Measurements from ENCODE around the gene RNF144A. TPM values are rescaled to one million over a fixed set of nuclear protein-coding genes. Genes with fewer than 3 reads are reported as not detected.

The RNF144A gene
- total and polyA plus RNA-seq, 2 experiments from 2014 or later, result 0.60 to 3.5 TPM

DNA sequence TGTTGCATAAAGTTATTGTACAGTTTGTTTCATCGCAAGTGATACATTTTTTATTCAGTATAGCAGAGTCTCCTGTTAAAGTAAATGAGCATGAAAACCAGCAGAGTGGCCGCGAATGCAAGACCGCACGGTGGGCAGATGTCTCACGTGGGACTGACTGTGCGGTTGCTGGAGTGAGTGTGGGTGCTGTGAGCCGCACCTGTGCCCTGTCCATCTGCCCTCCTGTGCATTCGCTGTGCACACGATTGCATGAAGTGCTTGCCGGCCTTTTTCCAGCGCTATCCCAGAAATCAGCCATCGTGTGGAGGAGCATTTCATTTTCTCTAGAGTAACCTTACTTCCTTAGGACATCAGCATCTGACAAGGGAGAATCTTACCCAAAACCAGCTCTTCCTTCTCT is 118.7 kb downstream of the RNF144A start:
- Histone ChIP-seq H3K9ac (no peak overlapping the region), H3K9me3 (ENCODE audit: low read depth) (no peaks in the 10 kb centered on the region), H3K27me3 (replicated peaks; ENCODE audit: insufficient read depth) (no peaks in the 10 kb centered on the region), H3K4me3 (no peak overlapping the region), H3K9me2 (ENCODE audit: insufficient read depth) (no peaks in the 10 kb centered on the region), H3K36me3 (ENCODE audit: low read depth) (no peaks in the 10 kb centered on the region), H3K4me1 (ENCODE audit: insufficient read depth) (no peaks in the 10 kb centered on the region), H3K4me2 (ENCODE audit: unreplicated experiment) (no peak overlapping the region), H3K27ac (no peak overlapping the region), H3K79me2 (ENCODE audit: insufficient read depth) (no peaks in the 10 kb centered on the region), H3F3A (ENCODE audit: insufficient read depth) (no peaks in the 10 kb centered on the region), H2AFZ (no peak overlapping the region), H4K20me1 (ENCODE audit: insufficient read depth) (no peaks in the 10 kb centered on the region)
- 88 to 93% methylated on average over 13 of the region's 13 CpGs for WGBS, 2 experiments (ENCODE audit: low coverage in 1 of 2, low lambda C conversion rate in 2 of 2, missing lambda C conversion rate in 2 of 2)
- in situ Hi-C loops (cut with MboI), result no loop called here
- no peak for TF ChIP-seq EZH2phosphoT487 (IDR thresholded peaks at IDR 0.05; ENCODE audit: insufficient read depth, low read depth)
- no peak for TF ChIP-seq EZH2 (IDR thresholded peaks at IDR 0.05; ENCODE audit: insufficient read depth, poor library complexity, severe bottlenecking)
- DNase-seq, result no peak

DNA sequence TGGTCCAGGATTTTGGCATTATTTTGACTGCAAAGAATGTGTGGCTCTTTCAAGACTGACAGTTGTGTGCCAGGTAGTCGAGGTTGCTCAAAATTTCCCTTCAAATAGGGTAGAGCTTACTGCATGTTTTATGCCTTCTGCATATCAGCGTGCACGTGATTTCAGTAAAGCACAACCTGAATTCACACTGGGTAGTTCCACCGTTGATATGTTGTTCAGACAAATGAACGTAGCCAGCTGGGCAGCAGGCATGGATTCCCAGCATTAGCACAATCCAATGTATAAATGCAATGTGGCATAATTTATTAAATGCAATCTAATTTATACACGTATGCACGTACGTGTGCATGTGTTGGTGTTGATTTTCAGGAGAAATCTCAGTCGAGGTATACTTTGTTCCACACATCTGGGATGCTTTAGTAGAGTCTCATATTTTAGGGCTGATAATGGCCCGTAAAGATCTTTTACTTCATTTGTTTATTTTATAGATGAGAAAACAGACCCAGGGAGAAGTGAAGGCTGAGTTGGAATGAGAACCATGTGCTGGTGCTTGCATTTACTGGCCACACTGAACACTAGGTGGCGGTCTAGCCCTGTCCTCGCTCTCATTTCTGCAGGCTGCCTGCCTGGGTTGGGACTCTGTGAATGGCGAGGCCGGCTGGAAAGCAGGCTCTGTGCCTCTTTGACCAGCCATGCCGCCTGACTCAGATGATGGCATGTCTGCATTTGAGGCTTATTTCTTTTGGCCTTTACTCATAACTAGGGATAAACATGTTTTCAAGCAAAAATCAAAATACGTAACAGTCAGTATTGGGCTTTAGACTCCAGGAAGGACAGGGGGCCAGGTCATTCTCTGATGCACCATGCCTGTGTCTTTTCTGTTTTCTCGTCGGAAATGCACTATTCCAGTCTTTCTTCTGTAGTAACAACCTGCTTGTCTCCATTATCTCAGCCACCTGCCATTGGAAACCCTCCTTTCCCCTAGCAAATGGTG is 120.4 kb downstream of the RNF144A start:
- Histone ChIP-seq H4K20me1 (ENCODE audit: insufficient read depth) (no peaks in the 10 kb centered on the region), H3K9me3 (ENCODE audit: low read depth) (no peaks in the 10 kb centered on the region), H3K4me1 (ENCODE audit: insufficient read depth) (no peaks in the 10 kb centered on the region), H3K4me3 (no peak overlapping the region), H3K4me2 (ENCODE audit: unreplicated experiment) (no peak overlapping the region), H3K79me2 (ENCODE audit: insufficient read depth) (no peaks in the 10 kb centered on the region), H3F3A (ENCODE audit: insufficient read depth) (no peaks in the 10 kb centered on the region), H3K36me3 (ENCODE audit: low read depth) (no peaks in the 10 kb centered on the region), H3K9me2 (ENCODE audit: insufficient read depth) (no peaks in the 10 kb centered on the region), H3K27ac (no peak overlapping the region), H2AFZ (no peak overlapping the region), H3K9ac (no peak overlapping the region), H3K27me3 (replicated peaks; ENCODE audit: insufficient read depth) (no peaks in the 10 kb centered on the region)
- in situ Hi-C loops (cut with MboI), result no loop called here
- WGBS, 2 experiments (ENCODE audit: low coverage in 1 of 2, low lambda C conversion rate in 2 of 2, missing lambda C conversion rate in 2 of 2), result 48 to 50% methylated on average over 18 of the region's 18 CpGs
- DNase-seq, result peak; percentile 85
- no peak for TF ChIP-seq EZH2 (IDR thresholded peaks at IDR 0.05; ENCODE audit: insufficient read depth, poor library complexity, severe bottlenecking)
- TF ChIP-seq EZH2phosphoT487 (IDR thresholded peaks at IDR 0.05; ENCODE audit: insufficient read depth, low read depth), result no peak

DNA sequence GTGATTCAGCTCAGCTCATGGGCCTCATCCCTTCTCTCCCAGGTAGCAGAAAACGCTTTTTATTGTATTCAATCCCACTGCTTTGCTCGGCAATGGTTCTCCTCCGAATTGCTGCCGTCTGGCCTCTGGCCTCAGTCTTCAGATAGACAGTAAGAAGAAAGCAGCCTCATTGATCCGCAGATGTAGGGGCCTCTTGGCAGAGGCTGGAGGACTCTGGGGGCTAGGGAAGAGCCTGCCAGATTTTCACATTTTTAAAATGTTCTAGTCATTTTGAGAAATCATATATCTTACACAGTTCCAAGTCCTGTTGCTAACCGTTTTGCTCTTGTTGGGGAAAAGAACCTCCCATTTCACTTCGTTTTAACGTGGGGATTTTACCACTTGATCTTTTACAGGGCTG is 123.3 kb downstream of the RNF144A start:
- no peaks in the 10 kb centered on the region for H4K20me1 ChIP-seq (ENCODE audit: insufficient read depth)
- TF ChIP-seq EZH2 (IDR thresholded peaks at IDR 0.05; ENCODE audit: insufficient read depth, poor library complexity, severe bottlenecking), result no peak
- no peak for TF ChIP-seq EZH2phosphoT487 (IDR thresholded peaks at IDR 0.05; ENCODE audit: insufficient read depth, low read depth)
- H3K4me3 ChIP-seq, result no peak overlapping the region
- no peak overlapping the region for H3K9ac ChIP-seq
- no peaks in the 10 kb centered on the region for H3K4me1 ChIP-seq (ENCODE audit: insufficient read depth)
- H3K79me2 ChIP-seq (ENCODE audit: insufficient read depth), result no peaks in the 10 kb centered on the region
- no peak for DNase-seq
- no peaks in the 10 kb centered on the region for H3K36me3 ChIP-seq (ENCODE audit: low read depth)
- H2AFZ ChIP-seq, result no peak overlapping the region
- no peaks in the 10 kb centered on the region for H3K27me3 ChIP-seq (replicated peaks; ENCODE audit: insufficient read depth)
- H3K9me2 ChIP-seq (ENCODE audit: insufficient read depth), result no peaks in the 10 kb centered on the region
- no peak overlapping the region for H3K4me2 ChIP-seq (ENCODE audit: unreplicated experiment)
- in situ Hi-C loops (cut with MboI), result no loop called here
- no peaks in the 10 kb centered on the region for H3F3A ChIP-seq (ENCODE audit: insufficient read depth)
- no peaks in the 10 kb centered on the region for H3K9me3 ChIP-seq (ENCODE audit: low read depth)
- WGBS, 2 experiments (ENCODE audit: low coverage in 1 of 2, low lambda C conversion rate in 2 of 2, missing lambda C conversion rate in 2 of 2), result 79 to 82% methylated on average over 8 of the region's 8 CpGs
- no peak overlapping the region for H3K27ac ChIP-seq

DNA sequence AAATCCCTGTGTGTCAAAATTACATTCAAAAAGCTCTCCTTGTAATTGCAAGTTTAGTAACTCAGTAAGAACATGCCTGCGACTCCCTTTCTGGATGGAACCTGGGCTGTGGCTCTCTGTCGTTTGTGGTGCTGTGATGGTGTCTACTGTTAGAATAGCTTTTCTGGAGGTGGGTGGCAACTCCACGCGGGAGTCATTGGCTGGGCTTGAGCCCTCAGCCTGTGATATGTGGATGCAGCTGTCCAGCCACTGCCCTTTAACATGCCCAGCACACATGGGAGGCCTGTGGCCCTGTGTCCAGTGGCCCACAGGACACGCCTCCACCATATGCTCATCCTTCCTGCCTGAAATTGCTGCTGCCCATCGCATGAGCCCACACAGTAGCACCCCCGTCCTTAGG is 124.2 kb downstream of the RNF144A start:
- Histone ChIP-seq H3K27me3 (replicated peaks; ENCODE audit: insufficient read depth) (no peaks in the 10 kb centered on the region), H3K9ac (no peak overlapping the region), H3K36me3 (ENCODE audit: low read depth) (no peaks in the 10 kb centered on the region), H3K9me2 (ENCODE audit: insufficient read depth) (no peaks in the 10 kb centered on the region), H3K27ac (no peak overlapping the region), H3K4me3 (no peak overlapping the region), H3K79me2 (ENCODE audit: insufficient read depth) (no peaks in the 10 kb centered on the region), H3F3A (ENCODE audit: insufficient read depth) (no peaks in the 10 kb centered on the region), H3K4me1 (ENCODE audit: insufficient read depth) (no peaks in the 10 kb centered on the region), H2AFZ (no peak overlapping the region), H4K20me1 (ENCODE audit: insufficient read depth) (no peaks in the 10 kb centered on the region), H3K4me2 (ENCODE audit: unreplicated experiment) (no peak overlapping the region), H3K9me3 (ENCODE audit: low read depth) (no peaks in the 10 kb centered on the region)
- in situ Hi-C loops (cut with MboI), result no loop called here
- TF ChIP-seq EZH2phosphoT487 (IDR thresholded peaks at IDR 0.05; ENCODE audit: insufficient read depth, low read depth), result no peak
- TF ChIP-seq EZH2 (IDR thresholded peaks at IDR 0.05; ENCODE audit: insufficient read depth, poor library complexity, severe bottlenecking), result no peak
- no peak for DNase-seq
- WGBS, 2 experiments (ENCODE audit: low coverage in 1 of 2, low lambda C conversion rate in 2 of 2, missing lambda C conversion rate in 2 of 2), result 83 to 87% methylated on average over 7 of the region's 7 CpGs
